Nephron (organoid): ENCODE results near the gene NFKBIB.

Experiments used
- H3K27ac Mint-ChIP-seq, 3 experiments: 2 replicates each; pipeline ENCODE4 v1.8.0; 2020; ENCODE audit warnings: mixed read lengths in 3 of 3, mild to moderate bottlenecking in 2 of 3, moderate library complexity in 1 of 3
- H3K27me3 Mint-ChIP-seq: 2 replicates; pipeline ENCODE4 v1.8.0; 2021; ENCODE audit warnings: low read depth, mild to moderate bottlenecking, moderate library complexity, mixed read lengths
- H3K36me3 Mint-ChIP-seq: 2 replicates; pipeline ENCODE4 v1.8.0; 2020; ENCODE audit warnings: low read depth, mixed read lengths
- H3K4me1 Mint-ChIP-seq: 2 replicates; pipeline ENCODE4 v1.8.0; 2020; ENCODE audit warnings: mixed read lengths
- H3K4me3 Mint-ChIP-seq, 3 experiments: 2 replicates each; pipeline ENCODE4 v1.8.0; 2020; ENCODE audit warnings: mild to moderate bottlenecking in 3 of 3, mixed read lengths in 3 of 3, moderate library complexity in 2 of 3
- H3K9me3 Mint-ChIP-seq: 2 replicates; pipeline ENCODE4 v1.8.0; 2020; ENCODE audit warnings: mixed read lengths
- TF ChIP-seq, protein P1 (sequence below), 3 experiments: fragments of 200-600 bp; sonication (generic); IDR thresholded peaks; one replicate each; pipeline ENCODE4 v1.5.0; 2021; ENCODE audit warnings: antibody characterized with exemption in 3 of 3; ENCODE audit not compliant: unreplicated experiment in 3 of 3

Gene NFKBIB

DNA sequence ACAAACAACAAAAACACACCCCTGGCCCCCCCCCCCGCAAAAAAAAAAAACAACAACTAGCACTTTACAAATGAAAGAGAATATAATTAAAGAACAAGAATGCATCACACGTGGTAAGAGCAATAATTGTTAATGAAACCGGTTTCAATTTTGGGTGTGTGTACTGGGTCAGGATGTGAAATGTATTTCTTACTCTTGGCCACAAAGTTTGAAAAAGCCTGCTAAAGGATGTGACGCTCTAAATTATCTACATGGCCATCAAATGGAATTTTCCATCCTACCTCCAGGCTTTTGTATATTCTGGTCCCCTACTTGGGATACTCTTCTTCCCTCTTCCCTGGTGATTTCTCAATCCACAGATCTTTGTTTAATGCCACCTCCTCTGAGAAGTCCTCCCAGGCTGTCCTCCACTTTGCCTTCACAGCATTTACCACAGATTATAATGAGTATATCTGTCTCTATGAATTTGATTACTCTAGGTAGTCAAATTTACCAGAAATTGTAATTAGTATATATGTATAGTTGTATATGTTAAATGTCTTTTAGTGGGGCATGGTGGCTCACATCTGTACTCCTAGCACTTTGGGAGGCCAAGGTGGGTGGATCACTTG, 28.7 kb downstream of the NFKBIB start:
- Mint-ChIP-seq H3K4me1 (peaks cover 15% of the 10 kb centered on the region), H3K36me3 (peaks cover 32% of the 10 kb centered on the region), H3K4me3 (peak overlapping the region; percentile 99 to 100 (median 99)), H3K9me3 (no peaks in the 10 kb centered on the region), H3K27ac (peak overlapping the region in 1 of 3 experiments; percentile 8), H3K27me3 (no peaks in the 10 kb centered on the region)
- TF ChIP-seq, protein P1, sequence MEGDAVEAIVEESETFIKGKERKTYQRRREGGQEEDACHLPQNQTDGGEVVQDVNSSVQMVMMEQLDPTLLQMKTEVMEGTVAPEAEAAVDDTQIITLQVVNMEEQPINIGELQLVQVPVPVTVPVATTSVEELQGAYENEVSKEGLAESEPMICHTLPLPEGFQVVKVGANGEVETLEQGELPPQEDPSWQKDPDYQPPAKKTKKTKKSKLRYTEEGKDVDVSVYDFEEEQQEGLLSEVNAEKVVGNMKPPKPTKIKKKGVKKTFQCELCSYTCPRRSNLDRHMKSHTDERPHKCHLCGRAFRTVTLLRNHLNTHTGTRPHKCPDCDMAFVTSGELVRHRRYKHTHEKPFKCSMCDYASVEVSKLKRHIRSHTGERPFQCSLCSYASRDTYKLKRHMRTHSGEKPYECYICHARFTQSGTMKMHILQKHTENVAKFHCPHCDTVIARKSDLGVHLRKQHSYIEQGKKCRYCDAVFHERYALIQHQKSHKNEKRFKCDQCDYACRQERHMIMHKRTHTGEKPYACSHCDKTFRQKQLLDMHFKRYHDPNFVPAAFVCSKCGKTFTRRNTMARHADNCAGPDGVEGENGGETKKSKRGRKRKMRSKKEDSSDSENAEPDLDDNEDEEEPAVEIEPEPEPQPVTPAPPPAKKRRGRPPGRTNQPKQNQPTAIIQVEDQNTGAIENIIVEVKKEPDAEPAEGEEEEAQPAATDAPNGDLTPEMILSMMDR (IDR thresholded peaks at IDR 0.05; ENCODE audit: unreplicated experiment in 3 of 3) = no peak

DNA sequence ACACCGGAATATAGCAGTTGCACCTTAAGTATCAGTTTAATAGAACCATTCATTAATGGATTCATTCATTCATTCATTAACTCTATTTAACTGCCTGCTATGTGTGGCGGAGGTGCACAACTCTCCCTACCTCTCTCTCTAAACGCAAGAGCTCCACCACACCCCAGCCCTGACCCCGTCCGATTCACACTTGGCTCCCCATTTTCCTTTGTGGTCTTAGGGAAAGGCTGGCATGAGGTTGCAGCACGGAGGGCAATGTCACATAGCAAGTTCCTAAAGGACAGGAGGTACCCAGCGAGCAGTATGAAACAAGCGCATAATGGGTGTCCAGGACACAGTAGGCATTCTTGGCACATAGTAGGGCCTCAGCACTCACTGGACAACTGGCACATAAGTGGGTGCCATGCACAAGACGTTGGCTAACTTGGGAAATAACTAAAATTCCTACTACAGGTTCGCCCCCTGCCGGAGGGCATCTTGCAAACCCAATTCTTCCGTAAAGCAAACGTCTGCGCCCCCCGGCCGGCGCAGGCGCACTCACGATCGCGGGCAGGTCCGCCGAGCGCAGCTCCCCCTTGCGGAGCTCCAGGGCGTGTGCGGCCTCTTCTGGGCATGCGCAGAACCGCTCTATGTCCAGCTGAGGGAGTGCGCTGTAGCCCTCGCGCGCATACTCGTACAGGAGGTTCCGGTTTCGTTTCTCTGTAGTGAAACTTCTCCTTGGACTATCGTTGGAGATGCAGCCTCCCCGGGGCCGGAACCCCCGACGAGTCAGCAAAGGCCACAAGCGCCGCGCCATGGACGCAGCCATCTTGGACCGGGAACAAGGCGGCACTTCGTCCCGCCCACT, 30.4 kb downstream of the NFKBIB start, which contains the start of gene SARS2:
Gene SARS2 (minus strand): TSS at position 835 of the 847 bp plus-strand sequence. CDS start 27 bp downstream, at position 808.
- Mint-ChIP-seq H3K27ac (peak within 1 kb of the TSS; percentile 93 to 99 (median 98)), H3K4me3 (peak within 1 kb of the TSS; percentile 99 to 100 (median 99)), H3K9me3 (peaks cover 5% of the 10 kb centered on the region), H3K4me1 (peaks cover 15% of the 10 kb centered on the region), H3K27me3 (no peaks in the 10 kb centered on the region), H3K36me3 (peaks cover 37% of the 10 kb centered on the region)
- TF ChIP-seq, protein P1 (IDR thresholded peaks at IDR 0.05; ENCODE audit: unreplicated experiment in 3 of 3) = peak; percentile 100

DNA sequence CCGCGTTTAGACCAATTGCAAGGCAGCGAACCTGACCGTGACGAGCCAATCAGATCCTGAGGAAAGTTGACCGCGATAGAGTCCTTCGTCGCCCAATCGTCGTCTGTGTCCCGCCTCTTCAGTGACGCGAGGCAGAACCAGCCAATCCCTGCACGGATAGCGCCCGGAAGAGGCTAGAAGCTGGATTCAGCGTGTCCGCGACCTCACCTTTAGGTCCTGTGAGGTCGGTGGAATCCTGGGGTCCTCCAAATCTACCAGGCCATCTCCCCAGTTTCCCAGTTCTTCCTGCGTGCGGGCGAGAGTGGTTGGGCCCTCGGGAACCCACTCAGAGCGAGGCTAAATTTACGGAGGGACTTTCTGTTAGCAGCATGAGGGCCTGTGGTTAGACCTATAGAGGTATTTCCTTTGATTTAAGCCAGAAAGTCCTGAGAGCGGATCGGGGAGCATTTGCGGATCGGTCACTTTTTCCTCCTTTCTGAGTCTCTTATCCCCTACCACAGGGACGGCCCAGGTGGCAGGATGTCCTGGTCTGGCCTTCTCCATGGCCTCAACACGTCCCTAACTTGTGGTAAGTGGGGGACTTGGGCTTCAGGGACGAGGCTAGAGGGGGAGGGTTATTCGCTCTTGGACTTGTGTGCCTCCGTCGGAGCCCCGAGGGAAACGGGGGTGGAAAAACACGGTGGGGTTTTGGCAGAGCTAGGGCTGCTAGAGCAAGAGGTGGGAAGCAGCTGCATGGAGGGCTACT, 31.2 kb downstream of the NFKBIB start, which contains the start of gene MRPS12:
Gene MRPS12 (plus strand): TSS at position 169 of the 745 bp plus-strand sequence. CDS start 351 bp downstream, at position 520.
- Mint-ChIP-seq H3K9me3 (peaks cover 9% of the 10 kb centered on the region), H3K36me3 (peaks cover 41% of the 10 kb centered on the region), H3K27ac (peak within 1 kb of the TSS; percentile 93 to 99 (median 98)), H3K4me3 (peak within 1 kb of the TSS; percentile 99 to 100 (median 99)), H3K27me3 (no peaks in the 10 kb centered on the region), H3K4me1 (peaks cover 15% of the 10 kb centered on the region)
- TF ChIP-seq, protein P1 (IDR thresholded peaks at IDR 0.05; ENCODE audit: unreplicated experiment in 3 of 3) = no peak

DNA sequence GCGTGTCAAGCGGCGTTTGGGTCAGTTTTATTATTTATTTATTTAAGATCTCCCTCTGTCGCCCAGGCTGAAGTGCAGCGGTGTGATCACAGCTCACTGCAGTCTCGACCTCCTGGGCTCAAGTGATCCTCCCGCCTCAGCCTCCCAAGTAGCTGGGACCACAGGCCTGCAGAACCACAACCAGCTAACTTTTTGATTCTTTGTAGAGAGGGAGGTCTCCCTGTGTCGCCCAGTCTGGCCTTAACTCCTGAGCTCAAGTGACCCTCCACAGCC, 31.7 kb downstream of the NFKBIB start:
- H3K27ac Mint-ChIP-seq = peak overlapping the region; percentile 54 to 99 (median 93)
- H3K36me3 Mint-ChIP-seq = peaks cover 46% of the 10 kb centered on the region

DNA sequence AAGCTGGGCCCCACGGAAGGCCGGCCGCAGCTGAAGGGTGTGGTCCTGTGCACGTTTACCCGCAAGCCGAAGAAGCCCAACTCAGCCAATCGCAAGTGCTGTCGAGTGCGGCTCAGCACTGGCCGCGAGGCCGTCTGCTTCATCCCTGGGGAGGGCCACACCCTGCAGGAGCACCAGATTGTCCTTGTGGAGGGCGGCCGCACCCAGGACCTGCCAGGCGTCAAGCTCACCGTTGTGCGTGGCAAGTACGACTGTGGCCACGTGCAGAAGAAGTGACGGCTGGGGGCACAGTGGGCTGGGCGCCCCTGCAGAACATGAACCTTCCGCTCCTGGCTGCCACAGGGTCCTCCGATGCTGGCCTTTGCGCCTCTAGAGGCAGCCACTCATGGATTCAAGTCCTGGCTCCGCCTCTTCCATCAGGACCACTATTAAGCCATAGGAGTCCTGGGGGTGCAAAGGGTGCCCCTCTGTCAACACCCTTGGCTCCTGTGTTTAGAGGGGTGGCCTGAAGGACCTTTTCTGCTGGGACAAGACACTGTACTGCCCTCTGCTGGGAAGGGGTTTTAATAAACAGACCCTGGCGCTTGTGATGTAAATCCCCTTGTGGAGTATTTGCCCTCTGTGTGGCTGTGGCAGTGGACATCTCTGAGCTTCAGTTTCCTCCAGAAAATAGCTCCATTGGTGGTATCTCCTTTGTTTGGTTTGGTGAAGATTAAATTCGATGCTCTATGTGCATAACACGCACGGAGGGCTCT, 32.8 kb downstream of the NFKBIB start:
- TF ChIP-seq, protein P1 (IDR thresholded peaks at IDR 0.05; ENCODE audit: unreplicated experiment in 3 of 3) = peak in 2 of 3 experiments; percentile 19 to 32
- peaks cover 9% of the 10 kb centered on the region for H3K9me3 Mint-ChIP-seq
- peak overlapping the region; percentile 69 to 82 (median 79) for H3K4me3 Mint-ChIP-seq
- peaks cover 49% of the 10 kb centered on the region for H3K36me3 Mint-ChIP-seq
- no peak overlapping the region for H3K27ac Mint-ChIP-seq
- no peaks in the 10 kb centered on the region for H3K27me3 Mint-ChIP-seq
- H3K4me1 Mint-ChIP-seq = peaks cover 15% of the 10 kb centered on the region

More for the DNA sequence above, 31.7 kb downstream of the NFKBIB start:
- Mint-ChIP-seq H3K9me3 (peaks cover 9% of the 10 kb centered on the region), H3K4me1 (peaks cover 15% of the 10 kb centered on the region), H3K27me3 (no peaks in the 10 kb centered on the region), H3K4me3 (peak overlapping the region; percentile 99 to 100 (median 99))
- TF ChIP-seq, protein P1 (IDR thresholded peaks at IDR 0.05; ENCODE audit: unreplicated experiment in 3 of 3) = no peak
